Activated T-cell treated with anti-CD3 and anti-CD28 coated beads, Interleukin-2, amount 50 U/mL, for 72 hours (primary cell): ENCODE data around the gene C2orf74. TPM values are rescaled to one million over a fixed set of nuclear protein-coding genes. Genes with fewer than 3 reads are reported as not detected.

Experiments used
- ATAC-seq, 2 donors: fragments of 150-1000 bp; cut with Tn5 transposase; replicated peaks in 1 of 2; 2 replicates each; pipeline ENCODE4 v1.10.0; 2021; ENCODE audit warnings: moderate library complexity in 2 of 2, mild to moderate bottlenecking in 1 of 2
- DNase-seq, 2 donors: peaks; one replicate each; pipeline ENCODE4 v3.0.0; 2021 to 2022; ENCODE audit warnings: mixed read lengths in 1 of 2
- H3K27ac Mint-ChIP-seq: one replicate; pipeline ENCODE4 v1.8.0; 2022; ENCODE audit warnings: mild to moderate bottlenecking, moderate library complexity, mixed read lengths
- H3K27me3 Mint-ChIP-seq: one replicate; pipeline ENCODE4 v1.8.0; 2022; ENCODE audit warnings: low read depth, mixed read lengths
- H3K36me3 Mint-ChIP-seq, 2 donors: one replicate each; pipeline ENCODE4 v1.8.0; 2022; ENCODE audit warnings: mixed read lengths in 2 of 2, mild to moderate bottlenecking in 1 of 2; ENCODE audit not compliant: insufficient read depth in 2 of 2
- H3K4me1 Mint-ChIP-seq: one replicate; pipeline ENCODE4 v1.8.0; 2022; ENCODE audit warnings: low read depth, mixed read lengths
- H3K4me3 Mint-ChIP-seq, 2 donors: one replicate each; pipeline ENCODE4 v1.8.0; 2022; ENCODE audit warnings: mild to moderate bottlenecking in 2 of 2, mixed read lengths in 2 of 2, moderate library complexity in 2 of 2
- H3K9me3 Mint-ChIP-seq, 2 donors: one replicate each; pipeline ENCODE4 v1.8.0; 2022; ENCODE audit warnings: mixed read lengths in 2 of 2
- total RNA-seq, 2 donors: library from RNA; stranded (reverse); gene quantifications; one replicate each; pipeline ENCODE4 v1.2.3, GENCODE V29; 2022

C2orf74 gene
- total RNA-seq, 2 donors from 2014 or later: 13.4 to 20.9 TPM

GRCh38 chr2:61177727-61178549 is 15.9 kb downstream of the C2orf74 start:
- peak overlapping the region; percentile 94 to 95 for H3K4me3 Mint-ChIP-seq
- H3K4me1 Mint-ChIP-seq: peaks cover 63% of the 10 kb centered on the region
- H3K27ac Mint-ChIP-seq: peak overlapping the region; percentile 90
- DNase-seq (peak; percentile 41 to 45), ATAC-seq (peak; percentile 10 to 24)
- H3K36me3 Mint-ChIP-seq: peaks cover 10 to 28% of the 10 kb centered on the region in 2 donors
- H3K9me3 Mint-ChIP-seq: no peaks in the 10 kb centered on the region
- H3K27me3 Mint-ChIP-seq: peaks cover 8% of the 10 kb centered on the region

GRCh38 chr2:61178603-61179545 is 16.9 kb downstream of the C2orf74 start:
- peak in 1 of 2 donors; percentile 16 for DNase-seq
- Mint-ChIP-seq H3K9me3 (peaks cover 0 to 2% of the 10 kb centered on the region in 2 donors), H3K4me3 (peak overlapping the region; percentile 94 to 95), H3K27me3 (peaks cover 8% of the 10 kb centered on the region), H3K36me3 (peaks cover 15 to 36% of the 10 kb centered on the region in 2 donors), H3K27ac (peak overlapping the region; percentile 85), H3K4me1 (peaks cover 69% of the 10 kb centered on the region)
- ATAC-seq: no peak

- DNase-seq (no peak), ATAC-seq (no peak)
- H3K27me3 Mint-ChIP-seq: peaks cover 7% of the 10 kb centered on the region
- peaks cover 74% of the 10 kb centered on the region for H3K4me1 Mint-ChIP-seq
- H3K27ac Mint-ChIP-seq: peak overlapping the region; percentile 85
- H3K9me3 Mint-ChIP-seq: peaks cover 0 to 3% of the 10 kb centered on the region in 2 donors
- peak overlapping the region; percentile 94 to 95 for H3K4me3 Mint-ChIP-seq
- H3K36me3 Mint-ChIP-seq: peaks cover 20 to 43% of the 10 kb centered on the region in 2 donors
These were observed 18.0 kb downstream of the C2orf74 start for GRCh38 chr2:61179701-61180639.

GRCh38 chr2:61180686-61181085 is 18.7 kb downstream of the C2orf74 start:
- Mint-ChIP-seq H3K4me1 (peaks cover 73% of the 10 kb centered on the region), H3K27ac (peak overlapping the region; percentile 85), H3K4me3 (peak overlapping the region; percentile 94 to 95), H3K27me3 (peaks cover under 1% of the 10 kb centered on the region), H3K9me3 (peaks cover 0 to 3% of the 10 kb centered on the region in 2 donors), H3K36me3 (peaks cover 20 to 48% of the 10 kb centered on the region in 2 donors)
- no peak for DNase-seq
- ATAC-seq: no peak

GRCh38 chr2:61181382-61182058 is 19.5 kb downstream of the C2orf74 start:
- Mint-ChIP-seq H3K27me3 (no peaks in the 10 kb centered on the region), H3K36me3 (peaks cover 22 to 50% of the 10 kb centered on the region in 2 donors), H3K4me1 (peaks cover 64% of the 10 kb centered on the region), H3K4me3 (peak overlapping the region; percentile 43 to 95), H3K27ac (peak overlapping the region; percentile 85), H3K9me3 (peaks cover 0 to 3% of the 10 kb centered on the region in 2 donors)
- no peak for ATAC-seq
- DNase-seq: no peak

GRCh38 chr2:61182059-61182383 is 20.0 kb downstream of the C2orf74 start:
- H3K27me3 Mint-ChIP-seq: no peaks in the 10 kb centered on the region
- peak overlapping the region in 1 of 2 donors; percentile 95 for H3K4me3 Mint-ChIP-seq
- peak overlapping the region; percentile 85 for H3K27ac Mint-ChIP-seq
- H3K4me1 Mint-ChIP-seq: peaks cover 61% of the 10 kb centered on the region
- ATAC-seq (no peak), DNase-seq (no peak)
- H3K36me3 Mint-ChIP-seq: peaks cover 23 to 50% of the 10 kb centered on the region in 2 donors
- H3K9me3 Mint-ChIP-seq: peaks cover 0 to 3% of the 10 kb centered on the region in 2 donors

- Mint-ChIP-seq H3K27me3 (no peaks in the 10 kb centered on the region), H3K27ac (peak overlapping the region; percentile 13), H3K4me1 (peaks cover 54% of the 10 kb centered on the region), H3K9me3 (peaks cover 0 to 3% of the 10 kb centered on the region in 2 donors), H3K36me3 (peaks cover 26 to 52% of the 10 kb centered on the region in 2 donors), H3K4me3 (no peak overlapping the region)
- no peak for DNase-seq
- ATAC-seq: no peak
These were observed 21.8 kb downstream of the C2orf74 start for GRCh38 chr2:61183795-61184194.

- DNase-seq (no peak), ATAC-seq (no peak)
- Mint-ChIP-seq H3K36me3 (peaks cover 26 to 51% of the 10 kb centered on the region in 2 donors), H3K27ac (no peak overlapping the region), H3K4me1 (peaks cover 49% of the 10 kb centered on the region), H3K27me3 (no peaks in the 10 kb centered on the region), H3K9me3 (peaks cover 0 to 3% of the 10 kb centered on the region in 2 donors), H3K4me3 (no peak overlapping the region)
These were observed 22.3 kb downstream of the C2orf74 start for GRCh38 chr2:61184263-61184662.

GRCh38 chr2:61185231-61185728 is 23.3 kb downstream of the C2orf74 start:
- Mint-ChIP-seq H3K9me3 (peaks cover 0 to 3% of the 10 kb centered on the region in 2 donors), H3K27ac (peak overlapping the region; percentile 16)

GRCh38 chr2:61187085-61187484 is 25.1 kb downstream of the C2orf74 start:
- Mint-ChIP-seq H3K27ac (peak overlapping the region; percentile 36), H3K4me1 (peaks cover 29% of the 10 kb centered on the region), H3K36me3 (peaks cover 19 to 40% of the 10 kb centered on the region in 2 donors), H3K27me3 (no peaks in the 10 kb centered on the region), H3K4me3 (no peak overlapping the region), H3K9me3 (peaks cover 0 to 3% of the 10 kb centered on the region in 2 donors)
- no peak for DNase-seq
- no peak for ATAC-seq

More at GRCh38 chr2:61185231-61185728, 23.3 kb downstream of the C2orf74 start:
- DNase-seq (no peak), ATAC-seq (no peak)
- Mint-ChIP-seq H3K4me1 (peaks cover 41% of the 10 kb centered on the region), H3K36me3 (peaks cover 21 to 50% of the 10 kb centered on the region in 2 donors), H3K4me3 (no peak overlapping the region), H3K27me3 (no peaks in the 10 kb centered on the region)

GRCh38 chr2:61193670-61194561 is 31.9 kb downstream of the C2orf74 start:
- Mint-ChIP-seq H3K9me3 (no peaks in the 10 kb centered on the region), H3K4me1 (peaks cover 8% of the 10 kb centered on the region)

More at GRCh38 chr2:61193670-61194561, 31.9 kb downstream of the C2orf74 start:
- peaks cover 3 to 14% of the 10 kb centered on the region in 2 donors for H3K36me3 Mint-ChIP-seq
- H3K27me3 Mint-ChIP-seq: no peaks in the 10 kb centered on the region
- ATAC-seq (no peak), DNase-seq (no peak)
- H3K4me3 Mint-ChIP-seq: no peak overlapping the region
- H3K27ac Mint-ChIP-seq: peak overlapping the region; percentile 25
